HG02571 (cell line): ENCODE measurements around the gene TRMT2A.
A peak's percentile ranks its signal among the peaks of the same experiment; 100 is the strongest.

ENCODE experiments used
- ATAC-seq: cut with Tn5 transposase; IDR thresholded peaks from one replicate; pipeline ENCODE4 v1.9.1; 2021; ENCODE audit warnings: mild to moderate bottlenecking, moderate library complexity; ENCODE audit not compliant: unreplicated experiment

TRMT2A gene

GRCh38 chr22:20123366-20124082 is 6.5 kb upstream of the TRMT2A start:
- no peak for ATAC-seq

- no peak for ATAC-seq
Observed at GRCh38 chr22:20121856-20122415, 4.9 kb upstream of the TRMT2A start.

- ATAC-seq, result no peak
Observed at GRCh38 chr22:20118300-20119020, 1.4 kb upstream of the TRMT2A start.

GRCh38 chr22:20117633-20118299 is 740 bp upstream of the TRMT2A start:
- peak; percentile 12 for ATAC-seq

- no peak for ATAC-seq
Observed at GRCh38 chr22:20116376-20116950, 563 bp downstream of the TRMT2A start.

GRCh38 chr22:20115691-20116375 is 1.2 kb downstream of the TRMT2A start, which contains the start of gene RANBP1:
RANBP1 (plus strand) TSS chr22:20116104; CDS start chr22:20116185, 81 bp downstream.
- ATAC-seq, result no peak

- no peak for ATAC-seq
Observed at GRCh38 chr22:20114506-20115475, 2.2 kb downstream of the TRMT2A start.

GRCh38 chr22:20113551-20114310 is 3.3 kb downstream of the TRMT2A start:
- ATAC-seq, result no peak

- ATAC-seq, result no peak
Observed at GRCh38 chr22:20112623-20113511, 4.2 kb downstream of the TRMT2A start.

GRCh38 chr22:20111689-20112622 is 5.1 kb downstream of the TRMT2A start:
- ATAC-seq, result no peak

- ATAC-seq, result no peak
Observed at GRCh38 chr22:20111045-20111688, 5.9 kb downstream of the TRMT2A start.

GRCh38 chr22:20110359-20110985 is 6.6 kb downstream of the TRMT2A start:
- ATAC-seq, result no peak

- no peak for ATAC-seq
Observed at GRCh38 chr22:20109411-20110358, 7.3 kb downstream of the TRMT2A start.

- no peak for ATAC-seq
Observed at GRCh38 chr22:20108757-20109230, 8.2 kb downstream of the TRMT2A start.
